GM12878 (cell line): ENCODE measurements around the gene CRYZL1. TPM values are rescaled to one million over a fixed set of nuclear protein-coding genes. Genes with fewer than 3 reads are reported as not detected.

Source experiments
- ATAC-seq: fragments of 200-7000 bp; cut with Tn5 transposase; 3 replicates; pipeline ENCODE4 v1.9.1; 2020; ENCODE audit warnings: mild to moderate bottlenecking, moderate library complexity
- BruUV-seq: library from RNA; stranded (reverse); fragments of 400-500 nt; replicated peaks from 2 replicates; lab custom pipeline; 2021; lab: Mats Ljungman, UMichigan
- CTCF ChIA-PET: fragments of 300-600 bp; sonication (Branson Sonifier 250); formaldehyde crosslinking; extraction: SDS; loops from one replicate; lab custom pipeline; 2021; ENCODE audit warnings: inconsistent platforms; lab: Yijun Ruan, JAX
- POLR2A ChIA-PET: fragments of 350-600 bp; formaldehyde crosslinking; extraction: SDS; loops from one replicate; lab custom pipeline; 2021; ENCODE audit warnings: inconsistent platforms; lab: Charles Lee
- RAD21 ChIA-PET: fragments of 300-600 bp; sonication (Branson Sonifier 250); formaldehyde crosslinking; loops from one replicate; lab custom pipeline; 2023; ENCODE audit warnings: antibody characterized with exemption; ENCODE audit not compliant: unreplicated experiment; lab: Charles Lee
- SMC1A ChIA-PET: fragments of 300-600 bp; sonication (Branson Sonifier 250); formaldehyde crosslinking; loops from one replicate; lab custom pipeline; 2023; ENCODE audit not compliant: unreplicated experiment, uncharacterized antibody; lab: Charles Lee
- DNase-seq: peaks from one replicate; pipeline ENCODE4 v3.0.0-alpha.2; 2011; ENCODE audit warnings: low read depth, low spot score
- FAIRE-seq: peaks from 3 replicates; lab custom pipeline; 2011; peaks lifted over from hg19 to GRCh38; lab: Jason Lieb, UNC
- H2AFZ ChIP-seq: 2 replicates; pipeline ENCODE4 v1.6.0; 2011; ENCODE audit warnings: low read depth, low read length, control low read depth; ENCODE audit not compliant: control insufficient read depth
- H3K27ac ChIP-seq: 2 replicates; pipeline ENCODE4 v1.5.1; 2011; ENCODE audit warnings: control low read depth; ENCODE audit not compliant: control insufficient read depth, insufficient read depth
- H3K27me3 ChIP-seq, 2 experiments: replicated peaks in 1 of 2; 2 replicates each; pipeline versions ENCODE4 v1.6.0 to v1.6.1; 2011; ENCODE audit warnings: low read length in 1 of 2; ENCODE audit not compliant: control insufficient read depth in 2 of 2, insufficient read depth in 2 of 2
- H3K36me3 ChIP-seq, 2 experiments: 2 replicates each; pipeline ENCODE4 v1.5.1; 2011; ENCODE audit warnings: low read length in 1 of 2; ENCODE audit not compliant: control insufficient read depth in 2 of 2, insufficient read depth in 2 of 2
- H3K4me1 ChIP-seq: 2 replicates; pipeline ENCODE4 v1.6.1; 2011; ENCODE audit warnings: mild to moderate bottlenecking, low read length, moderate library complexity, mixed read lengths; ENCODE audit not compliant: control insufficient read depth, insufficient read depth
- H3K4me2 ChIP-seq: 2 replicates; pipeline ENCODE4 v1.6.0; 2011; ENCODE audit warnings: control low read depth; ENCODE audit not compliant: control insufficient read depth, insufficient read depth
- H3K4me3 ChIP-seq: fragments of 200-600 bp; sonication (generic); 2 replicates; pipeline ENCODE4 v1.5.1; 2016
- H3K79me2 ChIP-seq: 2 replicates; pipeline ENCODE4 v1.6.0; 2011; ENCODE audit warnings: low read length; ENCODE audit not compliant: control insufficient read depth, insufficient read depth
- H3K9ac ChIP-seq: 2 replicates; pipeline ENCODE4 v1.8.0; 2011; ENCODE audit warnings: low read length, control low read depth, mixed read lengths; ENCODE audit not compliant: control insufficient read depth, insufficient read depth
- H3K9me3 ChIP-seq: replicated peaks from 3 replicates; pipeline ENCODE4 v1.5.1; 2011; ENCODE audit warnings: mild to moderate bottlenecking, low read length; ENCODE audit not compliant: control insufficient read depth, insufficient read depth
- H4K20me1 ChIP-seq: 2 replicates; pipeline ENCODE4 v1.6.0; 2011; ENCODE audit not compliant: control insufficient read depth, insufficient read depth
- CBX3 ChIP-seq: fragments of 200-600 bp; sonication (generic); IDR thresholded peaks from 2 replicates; pipeline ENCODE4 v1.6.1; 2016; ENCODE audit warnings: low read depth, borderline replicate concordance
- DPF2 ChIP-seq: fragments of 450-650 bp; IDR thresholded peaks from 2 replicates; pipeline ENCODE4 v1.6.1; 2017; ENCODE audit warnings: mild to moderate bottlenecking
- EED ChIP-seq: sonication (generic); IDR thresholded peaks from 2 replicates; pipeline ENCODE4 v1.6.1; 2016; ENCODE audit warnings: antibody characterized with exemption, low read depth
- KAT2A ChIP-seq: conservative IDR thresholded peaks from 2 replicates; pipeline ENCODE4 v1.6.1; 2011; ENCODE audit warnings: low read depth, low read length; ENCODE audit not compliant: control insufficient read depth
- SREBF1 ChIP-seq: IDR thresholded peaks from 2 replicates; pipeline ENCODE4 v1.6.1; 2012; ENCODE audit warnings: mild to moderate bottlenecking, low read length
- STAT3 ChIP-seq: IDR thresholded peaks from 2 replicates; pipeline ENCODE4 v1.6.1; 2011; ENCODE audit warnings: low read depth, low read length, improper control_type of control experiment
- TCF3 ChIP-seq: IDR thresholded peaks from 2 replicates; pipeline ENCODE4 v1.6.1; 2012; ENCODE audit warnings: low read depth, mild to moderate bottlenecking, low read length, borderline replicate concordance; ENCODE audit not compliant: insufficient read depth
- ZZZ3 ChIP-seq: IDR thresholded peaks from 2 replicates; pipeline ENCODE4 v1.6.1; 2011; ENCODE audit warnings: low read depth; ENCODE audit not compliant: control insufficient read depth, insufficient read length
- WGBS: methylation state at CpG from one replicate; pipeline ENCODE4 v1.1.6; 2016; ENCODE audit warnings: low lambda C conversion rate; ENCODE audit not compliant: insufficient replicate concordance, insufficient coverage; ENCODE audit errors: missing lambda C conversion rate; 5-methylcytosine and 5-hydroxymethylcytosine counted together
- in situ Hi-C: fragments of 300-500 bp; cut with MboI; formaldehyde crosslinking; loops from 9 replicates; pipeline ENCODE4 v1.14.3; 2018; ENCODE audit warnings: mixed read lengths
- intact Hi-C: fragments of 100-400 bp; cut with micrococcal nuclease; formaldehyde crosslinking; loops from one replicate; pipeline ENCODE4 v1.14.2; 2022; ENCODE audit not compliant: unreplicated experiment
- polyA plus RNA-seq, 11 experiments: library from polyadenylated mRNA; depleted of rRNA in 4 of 11; unstranded in 6 of 11; stranded (reverse) in 5 of 11; fragments of >200 nt; fragmentation: Nextera tagmentation in 4 of 11; fragmentation: Illumina TruSeq in 1 of 11; extraction: Ambion mirVana in 4 of 11; extraction: Trizol in 1 of 11; gene quantifications; 1 replicate in 1 of 11; 2 replicates in 10 of 11; pipeline versions ENCODE4 v1.2.1 to v1.2.3, GENCODE V29; 2011 to 2016; ENCODE audit warnings: inconsistent platforms in 2 of 11, missing spikeins in 2 of 11, low read depth in 1 of 11
- total RNA-seq, 4 experiments: library from RNA; depleted of rRNA in 3 of 4; stranded (reverse); fragments of >200 nt in 3 of 4; fragmentation: Illumina TruSeq in 1 of 4; extraction: Trizol in 1 of 4; gene quantifications; 2 replicates each; pipeline versions ENCODE4 v1.2.1 to v1.2.3, GENCODE V29; 2013 to 2021
- TF ChIP-seq, protein P1 (sequence below): fragments of 450-650 bp; IDR thresholded peaks from 2 replicates; pipeline ENCODE4 v1.6.1; 2016; ENCODE audit warnings: mild to moderate bottlenecking, moderate library complexity, borderline replicate concordance

CRYZL1 gene
- total and polyA plus RNA-seq, 10 of the 15 experiments (the other 5 are each of a cell fraction or from before 2014, with no cell fraction given) = 14.3 to 72.4 (median 30.7) TPM

DNA sequence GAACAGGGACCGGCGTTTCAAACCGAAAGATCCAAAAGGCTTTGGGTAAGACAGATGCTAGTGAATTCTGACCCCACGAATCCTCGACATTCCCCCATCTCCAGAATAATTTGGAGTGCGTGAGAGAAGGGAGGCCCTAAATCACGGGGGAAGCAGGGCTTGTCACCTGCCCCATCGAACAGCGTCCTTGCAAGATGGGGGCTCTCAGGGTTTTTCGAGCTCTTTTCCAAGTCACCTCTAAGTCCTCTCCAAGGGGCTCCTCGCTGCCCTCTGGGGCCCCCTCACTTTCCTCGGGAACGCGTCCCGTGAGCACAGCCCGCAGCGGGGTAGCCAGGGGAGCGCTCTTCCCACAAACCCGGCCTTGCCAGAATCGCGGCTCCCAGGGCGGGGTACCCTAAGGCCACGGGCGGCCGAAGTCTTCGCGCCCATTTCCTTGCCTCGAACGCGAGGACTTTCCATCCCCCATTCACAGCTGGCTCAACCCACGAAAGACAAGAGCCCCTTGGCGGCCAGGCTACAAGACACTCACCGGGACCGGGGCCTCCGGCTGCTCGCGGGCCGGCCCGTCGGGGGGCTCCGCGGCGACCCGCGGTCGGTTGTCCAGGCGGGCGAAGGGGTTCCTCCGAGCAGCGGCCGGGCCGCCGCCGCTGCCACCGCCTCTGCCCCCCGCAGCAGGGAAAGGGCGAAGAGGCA lies 53.6 kb downstream of the CRYZL1 start:
- no TSS peak for BruUV-seq

More for the DNA sequence above, 53.6 kb downstream of the CRYZL1 start:
- peak; percentile 59 for ATAC-seq
- peak overlapping the region; percentile 92 for H3K4me3 ChIP-seq
- RAD21 ChIA-PET = interaction anchor here (0.8 to 2.5 kb wide), 8 partner anchors 10 to 391 kb away, joined by 3 to 15 read pairs (median 4); partner anchors contain the start of genes DNAJC28 and TMEM50B
- POLR2A ChIA-PET = interaction anchor here (0.9 to 1.4 kb wide), 7 partner anchors 10 to 108 kb away, joined by 3 to 4 read pairs (median 4); partner anchors contain the start of genes DNAJC28 and TMEM50B
- CTCF ChIA-PET = interaction anchor here (1.1 to 7.8 kb wide), 4 partner anchors 16 to 48 kb away, joined by 3 to 68 read pairs (median 4); no protein-coding TSS in a partner anchor
- SMC1A ChIA-PET = interaction anchor here (1.0 to 1.7 kb wide), 3 partner anchors 18 to 263 kb away, joined by 3 to 6 read pairs (median 3); partner anchors contain the start of gene IFNAR1
- TF ChIP-seq ZZZ3 = no peak
- TF ChIP-seq DPF2 = no peak
- no peak for TF ChIP-seq CBX3
- TF ChIP-seq KAT2A = no peak
- TF ChIP-seq TCF3 = 0 out of 2 replicates have a peak, but pooled peaks have one; percentile 25
- TF ChIP-seq STAT3 = no peak
- TF ChIP-seq EED = 0 out of 2 replicates have a peak, but pooled peaks have one; percentile 29
- TF ChIP-seq, protein P1, sequence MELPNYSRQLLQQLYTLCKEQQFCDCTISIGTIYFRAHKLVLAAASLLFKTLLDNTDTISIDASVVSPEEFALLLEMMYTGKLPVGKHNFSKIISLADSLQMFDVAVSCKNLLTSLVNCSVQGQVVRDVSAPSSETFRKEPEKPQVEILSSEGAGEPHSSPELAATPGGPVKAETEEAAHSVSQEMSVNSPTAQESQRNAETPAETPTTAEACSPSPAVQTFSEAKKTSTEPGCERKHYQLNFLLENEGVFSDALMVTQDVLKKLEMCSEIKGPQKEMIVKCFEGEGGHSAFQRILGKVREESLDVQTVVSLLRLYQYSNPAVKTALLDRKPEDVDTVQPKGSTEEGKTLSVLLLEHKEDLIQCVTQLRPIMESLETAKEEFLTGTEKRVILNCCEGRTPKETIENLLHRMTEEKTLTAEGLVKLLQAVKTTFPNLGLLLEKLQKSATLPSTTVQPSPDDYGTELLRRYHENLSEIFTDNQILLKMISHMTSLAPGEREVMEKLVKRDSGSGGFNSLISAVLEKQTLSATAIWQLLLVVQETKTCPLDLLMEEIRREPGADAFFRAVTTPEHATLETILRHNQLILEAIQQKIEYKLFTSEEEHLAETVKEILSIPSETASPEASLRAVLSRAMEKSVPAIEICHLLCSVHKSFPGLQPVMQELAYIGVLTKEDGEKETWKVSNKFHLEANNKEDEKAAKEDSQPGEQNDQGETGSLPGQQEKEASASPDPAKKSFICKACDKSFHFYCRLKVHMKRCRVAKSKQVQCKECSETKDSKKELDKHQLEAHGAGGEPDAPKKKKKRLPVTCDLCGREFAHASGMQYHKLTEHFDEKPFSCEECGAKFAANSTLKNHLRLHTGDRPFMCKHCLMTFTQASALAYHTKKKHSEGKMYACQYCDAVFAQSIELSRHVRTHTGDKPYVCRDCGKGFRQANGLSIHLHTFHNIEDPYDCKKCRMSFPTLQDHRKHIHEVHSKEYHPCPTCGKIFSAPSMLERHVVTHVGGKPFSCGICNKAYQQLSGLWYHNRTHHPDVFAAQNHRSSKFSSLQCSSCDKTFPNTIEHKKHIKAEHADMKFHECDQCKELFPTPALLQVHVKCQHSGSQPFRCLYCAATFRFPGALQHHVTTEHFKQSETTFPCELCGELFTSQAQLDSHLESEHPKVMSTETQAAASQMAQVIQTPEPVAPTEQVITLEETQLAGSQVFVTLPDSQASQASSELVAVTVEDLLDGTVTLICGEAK = no peak
- no peak for TF ChIP-seq SREBF1
- H3K4me2 ChIP-seq = peak overlapping the region; percentile 79
- WGBS = 1% methylated on average over 57 of the region's 57 CpGs
- in situ Hi-C loops (no loop called here), intact Hi-C loops (loop anchor here (5.0 kb wide), 1 partner anchor 46 kb away; the partner anchor contains the start of genes GART and SON)
- no peak for FAIRE-seq
- H4K20me1 ChIP-seq = no peaks in the 10 kb centered on the region
- peak overlapping the region; percentile 95 for H3K9ac ChIP-seq
- no peaks in the 10 kb centered on the region for H3K4me1 ChIP-seq
- no peaks in the 10 kb centered on the region for H3K27me3 ChIP-seq
- H2AFZ ChIP-seq = peak overlapping the region; percentile 83
- peaks cover 28% of the 10 kb centered on the region for H3K79me2 ChIP-seq
- H3K36me3 ChIP-seq = peaks cover 0 to 3% of the 10 kb centered on the region in 2 experiments; a peak in 2 of 4 replicates
- no peaks in the 10 kb centered on the region for H3K9me3 ChIP-seq
- H3K27ac ChIP-seq = peak overlapping the region; percentile 82
- DNase-seq = no peak
